Measurements from ENCODE around the gene LRRTM4. TPM values are rescaled to one million over a fixed set of nuclear protein-coding genes. Genes with fewer than 3 reads are reported as not detected.

LRRTM4 gene
- total and polyA plus RNA-seq, 4 donors, result 0.52 to 2.7 TPM; not detected in 2

DNA sequence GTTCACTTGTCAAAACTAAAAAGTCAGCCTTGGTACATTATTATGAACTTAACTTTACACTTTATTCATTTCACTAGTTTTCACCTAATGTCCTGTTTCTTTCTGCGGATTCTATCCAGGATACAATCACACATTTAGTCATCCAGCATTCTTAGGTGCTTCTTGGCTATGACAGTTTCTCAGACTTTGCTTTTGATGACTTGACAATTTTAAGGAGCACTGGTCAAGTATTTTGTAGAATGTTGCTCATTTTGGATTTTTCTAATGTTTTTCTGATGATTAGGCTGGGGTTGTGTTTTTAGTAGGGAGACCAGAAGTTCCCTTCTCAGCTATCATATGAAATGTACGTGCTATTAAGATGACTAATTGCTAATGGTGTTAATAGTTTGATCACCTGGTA lies 601.2 kb downstream of the LRRTM4 start:
- no peak for ATAC-seq (ENCODE audit: low FRiP score)
- Histone ChIP-seq H3K4me3 (ENCODE audit: low read length in 2 of 2) (no peak overlapping the region), H3K4me1 (ENCODE audit: control insufficient read depth in 1 of 2, insufficient read depth in 2 of 2, low read length in 2 of 2) (no peaks in the 10 kb centered on the region), H3K9me3 (ENCODE audit: control insufficient read depth, low read length) (no peaks in the 10 kb centered on the region), H3K36me3 (ENCODE audit: control insufficient read depth in 1 of 2, insufficient read depth in 2 of 2, low read length in 1 of 2) (no peaks in the 10 kb centered on the region), H3K27ac (ENCODE audit: low read depth in 1 of 2, low read length in 2 of 2) (no peak overlapping the region), H3K27me3 (ENCODE audit: control insufficient read depth in 1 of 2, insufficient read depth in 2 of 2, low read length in 1 of 2) (no peaks in the 10 kb centered on the region)
- intact Hi-C loops (cut with DNase I), result no loop called here
- DNase-seq, result no peak
- whole genome bisulfite sequencing, 2 donors, result 74 to 81% methylated on average over 2 of the region's 2 CpGs

DNA sequence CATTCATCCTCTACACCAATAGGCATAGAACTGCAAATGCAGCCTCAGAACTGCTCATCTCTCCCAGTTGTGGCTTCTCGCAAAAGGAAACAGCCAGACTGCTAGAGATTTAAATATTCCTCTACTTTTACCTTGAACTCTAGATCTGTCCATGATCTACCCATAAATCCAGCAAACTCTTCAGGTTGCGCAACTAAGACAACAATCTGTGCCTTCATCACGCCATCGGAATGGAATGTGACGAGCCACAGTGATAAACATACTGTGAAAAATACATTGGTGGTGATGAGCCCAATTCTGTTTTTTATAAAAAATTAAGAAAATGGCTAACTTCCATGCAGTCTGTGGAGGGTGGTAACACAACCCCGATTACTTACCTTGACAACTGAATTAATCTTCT lies 626.7 kb downstream of the LRRTM4 start:
- no peak for ATAC-seq (ENCODE audit: low FRiP score)
- H3K4me1 ChIP-seq (ENCODE audit: control insufficient read depth in 1 of 2, insufficient read depth in 2 of 2, low read length in 2 of 2), result no peaks in the 10 kb centered on the region
- H3K36me3 ChIP-seq (ENCODE audit: control insufficient read depth in 1 of 2, insufficient read depth in 2 of 2, low read length in 1 of 2), result no peaks in the 10 kb centered on the region
- 73 to 82% methylated on average over 6 of the region's 6 CpGs for WGBS, 2 donors
- no peak for DNase-seq
- intact Hi-C loops (cut with DNase I), result no loop called here
- H3K9me3 ChIP-seq (ENCODE audit: control insufficient read depth, low read length), result no peaks in the 10 kb centered on the region
- no peak overlapping the region for H3K27ac ChIP-seq (ENCODE audit: low read depth in 1 of 2, low read length in 2 of 2)
- no peaks in the 10 kb centered on the region for H3K27me3 ChIP-seq (ENCODE audit: control insufficient read depth in 1 of 2, insufficient read depth in 2 of 2, low read length in 1 of 2)
- H3K4me3 ChIP-seq (ENCODE audit: low read length in 2 of 2), result no peak overlapping the region

DNA sequence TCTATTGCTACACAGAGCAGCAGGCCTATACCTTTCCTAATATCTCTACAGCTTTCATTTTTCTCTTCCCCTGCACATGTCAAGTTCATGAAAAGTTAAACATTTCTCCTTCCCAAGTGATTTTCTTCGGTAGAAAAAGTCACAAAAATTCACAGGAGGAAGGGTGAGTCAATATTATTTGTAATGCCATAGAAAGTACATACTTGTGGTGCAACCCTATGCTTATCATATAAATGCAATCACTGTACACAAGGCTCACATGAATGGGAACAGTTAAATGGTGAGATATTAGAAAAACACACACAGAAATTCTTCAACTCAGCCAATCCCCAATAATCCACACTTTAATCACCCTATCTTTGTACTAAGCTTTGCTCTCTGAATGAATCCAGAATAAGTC lies 651.6 kb downstream of the LRRTM4 start:
- DNase-seq (no peak), ATAC-seq (ENCODE audit: low FRiP score) (no peak)
- WGBS, 2 donors, result 23% methylated on average over 1 of the region's 1 CpG
- no peaks in the 10 kb centered on the region for H3K27me3 ChIP-seq (ENCODE audit: control insufficient read depth in 1 of 2, insufficient read depth in 2 of 2, low read length in 1 of 2)
- H3K9me3 ChIP-seq (ENCODE audit: control insufficient read depth, low read length), result no peaks in the 10 kb centered on the region
- H3K4me3 ChIP-seq (ENCODE audit: low read length in 2 of 2), result no peak overlapping the region
- no peak overlapping the region for H3K27ac ChIP-seq (ENCODE audit: low read depth in 1 of 2, low read length in 2 of 2)
- no peaks in the 10 kb centered on the region for H3K36me3 ChIP-seq (ENCODE audit: control insufficient read depth in 1 of 2, insufficient read depth in 2 of 2, low read length in 1 of 2)
- intact Hi-C loops (cut with DNase I), result no loop called here
- no peaks in the 10 kb centered on the region for H3K4me1 ChIP-seq (ENCODE audit: control insufficient read depth in 1 of 2, insufficient read depth in 2 of 2, low read length in 2 of 2)

DNA sequence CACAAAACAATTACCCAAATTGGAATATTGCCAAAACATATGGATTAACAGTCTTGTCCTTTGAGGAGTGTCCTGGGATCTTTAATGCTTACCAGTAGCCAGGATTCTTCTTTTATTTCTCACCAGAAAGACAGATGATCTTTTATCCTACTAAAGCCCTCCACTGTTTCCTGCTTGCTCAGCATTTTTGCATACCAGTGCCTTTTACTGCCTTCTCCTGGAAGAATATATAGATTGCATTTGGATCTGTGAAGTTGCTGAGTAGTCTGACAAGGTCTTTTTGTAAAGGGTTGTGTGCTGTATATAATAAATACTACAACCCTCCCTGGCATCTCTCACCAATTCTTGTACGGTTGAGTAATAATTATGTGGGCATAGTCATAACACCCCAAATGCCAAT lies 652.2 kb downstream of the LRRTM4 start:
- no peak for DNase-seq
- WGBS, 2 donors, result 32 to 44% methylated on average over 1 of the region's 1 CpG
- H3K36me3 ChIP-seq (ENCODE audit: control insufficient read depth in 1 of 2, insufficient read depth in 2 of 2, low read length in 1 of 2), result no peaks in the 10 kb centered on the region
- no peak overlapping the region for H3K27ac ChIP-seq (ENCODE audit: low read depth in 1 of 2, low read length in 2 of 2)
- no peak for ATAC-seq (ENCODE audit: low FRiP score)
- H3K27me3 ChIP-seq (ENCODE audit: control insufficient read depth in 1 of 2, insufficient read depth in 2 of 2, low read length in 1 of 2), result no peaks in the 10 kb centered on the region
- no peak overlapping the region for H3K4me3 ChIP-seq (ENCODE audit: low read length in 2 of 2)
- H3K9me3 ChIP-seq (ENCODE audit: control insufficient read depth, low read length), result no peaks in the 10 kb centered on the region
- intact Hi-C loops (cut with DNase I), result no loop called here
- no peaks in the 10 kb centered on the region for H3K4me1 ChIP-seq (ENCODE audit: control insufficient read depth in 1 of 2, insufficient read depth in 2 of 2, low read length in 2 of 2)

DNA sequence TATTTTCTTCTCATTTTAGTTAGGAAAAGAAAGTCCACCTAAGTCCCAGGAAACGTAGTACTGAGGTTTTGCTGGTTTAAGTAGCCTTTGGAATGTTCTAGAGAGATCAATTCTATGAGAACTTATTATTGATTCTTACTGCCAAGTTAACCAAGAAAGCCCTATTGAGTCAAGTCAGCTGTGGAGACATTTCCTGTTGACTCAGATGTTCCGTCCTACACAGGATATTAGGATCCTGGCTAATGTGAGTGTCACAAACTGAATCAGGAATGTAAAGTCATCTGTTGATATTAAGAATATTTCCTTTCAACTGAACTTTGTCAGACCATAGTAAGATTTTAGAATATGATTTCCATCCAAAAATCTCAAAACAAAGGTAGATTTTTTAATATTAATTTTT lies 654.3 kb downstream of the LRRTM4 start:
- no peak for ATAC-seq (ENCODE audit: low FRiP score)
- WGBS, 2 donors, result 35 to 43% methylated on average over 2 of the region's 2 CpGs
- intact Hi-C loops (cut with DNase I), result no loop called here

DNA sequence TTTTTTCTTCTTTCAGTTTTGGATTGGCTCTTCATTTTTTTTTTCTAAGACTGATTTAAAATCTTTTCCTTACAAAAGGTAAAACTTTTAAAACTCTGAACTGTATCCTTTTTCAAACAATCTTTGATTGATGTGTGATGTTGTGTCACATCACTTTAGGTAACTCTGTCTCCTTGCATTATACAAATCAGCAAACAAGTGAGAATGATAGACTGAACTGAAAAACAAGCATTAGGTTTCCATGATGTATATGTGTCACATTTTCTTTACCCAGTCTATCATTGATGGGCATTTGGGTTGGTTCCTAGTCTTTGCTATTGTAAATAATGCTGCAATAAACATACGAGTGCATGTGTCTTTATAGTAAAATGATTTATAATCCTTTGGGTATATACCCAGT lies 655.7 kb downstream of the LRRTM4 start:
- no peak overlapping the region for H3K27ac ChIP-seq (ENCODE audit: low read depth in 1 of 2, low read length in 2 of 2)
- no peaks in the 10 kb centered on the region for H3K36me3 ChIP-seq (ENCODE audit: control insufficient read depth in 1 of 2, insufficient read depth in 2 of 2, low read length in 1 of 2)
- no peak for DNase-seq
- H3K9me3 ChIP-seq (ENCODE audit: control insufficient read depth, low read length), result no peaks in the 10 kb centered on the region
- 50% methylated on average over 1 of the region's 1 CpG for WGBS, 2 donors
- no peak overlapping the region for H3K4me3 ChIP-seq (ENCODE audit: low read length in 2 of 2)
- H3K27me3 ChIP-seq (ENCODE audit: control insufficient read depth in 1 of 2, insufficient read depth in 2 of 2, low read length in 1 of 2), result no peaks in the 10 kb centered on the region
- ATAC-seq (ENCODE audit: low FRiP score), result no peak
- intact Hi-C loops (cut with DNase I), result no loop called here
- H3K4me1 ChIP-seq (ENCODE audit: control insufficient read depth in 1 of 2, insufficient read depth in 2 of 2, low read length in 2 of 2), result no peaks in the 10 kb centered on the region

More for the DNA sequence above, 654.3 kb downstream of the LRRTM4 start:
- no peak for DNase-seq
- H3K4me1 ChIP-seq (ENCODE audit: control insufficient read depth in 1 of 2, insufficient read depth in 2 of 2, low read length in 2 of 2), result no peaks in the 10 kb centered on the region
- H3K9me3 ChIP-seq (ENCODE audit: control insufficient read depth, low read length), result no peaks in the 10 kb centered on the region
- no peaks in the 10 kb centered on the region for H3K27me3 ChIP-seq (ENCODE audit: control insufficient read depth in 1 of 2, insufficient read depth in 2 of 2, low read length in 1 of 2)
- no peaks in the 10 kb centered on the region for H3K36me3 ChIP-seq (ENCODE audit: control insufficient read depth in 1 of 2, insufficient read depth in 2 of 2, low read length in 1 of 2)
- H3K4me3 ChIP-seq (ENCODE audit: low read length in 2 of 2), result no peak overlapping the region
- H3K27ac ChIP-seq (ENCODE audit: low read depth in 1 of 2, low read length in 2 of 2), result no peak overlapping the region

DNA sequence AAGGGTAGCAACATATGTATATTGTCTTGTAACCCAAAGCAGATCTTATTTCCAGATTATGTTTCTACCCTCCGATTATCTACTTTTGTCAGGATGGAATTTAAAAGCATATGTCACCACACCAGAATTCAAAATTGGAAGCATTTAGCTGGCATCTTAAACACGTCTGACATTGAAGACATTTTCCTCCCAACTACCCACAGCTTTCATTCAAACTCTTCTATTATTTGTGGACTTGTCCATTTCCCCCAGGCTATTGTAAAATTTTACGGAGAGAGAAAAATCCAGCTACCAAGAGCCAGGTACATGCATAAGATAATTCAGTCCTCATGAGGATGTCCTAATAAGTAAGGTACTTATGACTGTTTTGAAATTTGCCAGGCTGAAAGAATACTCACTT lies 659.3 kb downstream of the LRRTM4 start:
- no peak for ATAC-seq (ENCODE audit: low FRiP score)
- Histone ChIP-seq H3K27me3 (ENCODE audit: control insufficient read depth in 1 of 2, insufficient read depth in 2 of 2, low read length in 1 of 2) (no peaks in the 10 kb centered on the region), H3K36me3 (ENCODE audit: control insufficient read depth in 1 of 2, insufficient read depth in 2 of 2, low read length in 1 of 2) (no peaks in the 10 kb centered on the region), H3K27ac (ENCODE audit: low read depth in 1 of 2, low read length in 2 of 2) (no peak overlapping the region), H3K4me1 (ENCODE audit: control insufficient read depth in 1 of 2, insufficient read depth in 2 of 2, low read length in 2 of 2) (no peaks in the 10 kb centered on the region), H3K9me3 (ENCODE audit: control insufficient read depth, low read length) (no peaks in the 10 kb centered on the region), H3K4me3 (ENCODE audit: low read length in 2 of 2) (no peak overlapping the region)
- WGBS, 2 donors, result 61 to 62% methylated on average over 3 of the region's 3 CpGs
- no peak for DNase-seq
- intact Hi-C loops (cut with DNase I), result no loop called here

DNA sequence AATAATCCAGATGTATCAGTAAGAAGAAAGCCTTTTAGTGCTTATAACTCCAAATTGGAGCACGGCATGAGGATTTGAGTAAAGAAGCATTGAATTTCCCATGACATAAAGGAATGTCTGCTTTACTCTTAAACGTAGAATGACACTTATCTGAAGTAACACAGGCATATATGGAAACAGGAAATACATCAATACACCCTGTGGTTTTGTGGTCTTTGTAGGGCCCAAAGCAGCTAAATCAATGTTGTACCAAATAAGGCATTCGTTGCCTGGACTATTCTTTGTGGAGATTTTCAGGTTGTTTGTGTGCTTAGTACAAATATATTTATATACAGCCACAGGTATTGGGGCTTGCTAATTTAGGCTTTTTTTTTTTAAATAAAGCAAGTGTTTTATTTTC lies 660.5 kb downstream of the LRRTM4 start:
- Histone ChIP-seq H3K9me3 (ENCODE audit: control insufficient read depth, low read length) (no peaks in the 10 kb centered on the region), H3K27ac (ENCODE audit: low read depth in 1 of 2, low read length in 2 of 2) (no peak overlapping the region), H3K4me1 (ENCODE audit: control insufficient read depth in 1 of 2, insufficient read depth in 2 of 2, low read length in 2 of 2) (no peaks in the 10 kb centered on the region), H3K36me3 (ENCODE audit: control insufficient read depth in 1 of 2, insufficient read depth in 2 of 2, low read length in 1 of 2) (no peaks in the 10 kb centered on the region), H3K27me3 (ENCODE audit: control insufficient read depth in 1 of 2, insufficient read depth in 2 of 2, low read length in 1 of 2) (no peaks in the 10 kb centered on the region), H3K4me3 (ENCODE audit: low read length in 2 of 2) (no peak overlapping the region)
- WGBS, 2 donors, result 42 to 43% methylated on average over 3 of the region's 3 CpGs
- intact Hi-C loops (cut with DNase I), result no loop called here
- ATAC-seq (ENCODE audit: low FRiP score), result no peak
- DNase-seq, result no peak

DNA sequence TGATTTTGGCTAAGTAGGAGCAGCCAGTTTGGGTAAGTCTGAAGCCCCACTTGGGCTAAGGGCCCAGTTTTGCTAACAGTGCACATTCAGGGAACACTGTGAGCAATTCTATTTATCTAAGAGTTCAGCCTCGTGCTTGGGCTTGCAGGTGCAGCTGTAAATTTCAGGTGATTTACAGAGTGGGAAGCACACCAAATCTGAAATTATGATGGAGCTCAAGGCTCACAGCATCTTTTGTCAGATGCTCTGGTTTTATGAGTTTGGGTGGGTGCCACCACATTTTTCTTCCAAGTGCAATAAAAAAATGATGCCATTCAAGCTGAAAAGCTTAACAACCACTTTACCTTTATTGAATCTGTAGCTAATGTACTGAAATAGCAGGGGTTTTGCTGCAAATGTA lies 671.2 kb downstream of the LRRTM4 start:
- Histone ChIP-seq H3K9me3 (ENCODE audit: control insufficient read depth, low read length) (no peaks in the 10 kb centered on the region), H3K4me1 (ENCODE audit: control insufficient read depth in 1 of 2, insufficient read depth in 2 of 2, low read length in 2 of 2) (no peaks in the 10 kb centered on the region), H3K4me3 (ENCODE audit: low read length in 2 of 2) (no peak overlapping the region), H3K27ac (ENCODE audit: low read depth in 1 of 2, low read length in 2 of 2) (no peak overlapping the region), H3K27me3 (ENCODE audit: control insufficient read depth in 1 of 2, insufficient read depth in 2 of 2, low read length in 1 of 2) (no peaks in the 10 kb centered on the region), H3K36me3 (ENCODE audit: control insufficient read depth in 1 of 2, insufficient read depth in 2 of 2, low read length in 1 of 2) (no peaks in the 10 kb centered on the region)
- DNase-seq (no peak), ATAC-seq (ENCODE audit: low FRiP score) (no peak)
- intact Hi-C loops (cut with DNase I), result no loop called here
- WGBS, 2 donors, result 37 to 49% methylated on average over 1 of the region's 1 CpG

Data from aorta (tissue), 5 donors.